Astrocyte (in vitro differentiated cells and primary cell): ENCODE data around the gene NUP98.

Experiments
- EZH2 ChIP-seq: IDR thresholded peaks from 2 replicates; pipeline ENCODE4 v1.6.1; 2012; ENCODE audit warnings: mild to moderate bottlenecking, low read length, inconsistent platforms; ENCODE audit not compliant: insufficient read depth
- TF ChIP-seq, protein P1 (sequence below): IDR thresholded peaks from 2 replicates; pipeline ENCODE4 v1.5.1; 2011; ENCODE audit warnings: low read depth, mild to moderate bottlenecking, inconsistent platforms, low read length, moderate library complexity; ENCODE audit not compliant: insufficient read depth

- TF ChIP-seq, protein P1, sequence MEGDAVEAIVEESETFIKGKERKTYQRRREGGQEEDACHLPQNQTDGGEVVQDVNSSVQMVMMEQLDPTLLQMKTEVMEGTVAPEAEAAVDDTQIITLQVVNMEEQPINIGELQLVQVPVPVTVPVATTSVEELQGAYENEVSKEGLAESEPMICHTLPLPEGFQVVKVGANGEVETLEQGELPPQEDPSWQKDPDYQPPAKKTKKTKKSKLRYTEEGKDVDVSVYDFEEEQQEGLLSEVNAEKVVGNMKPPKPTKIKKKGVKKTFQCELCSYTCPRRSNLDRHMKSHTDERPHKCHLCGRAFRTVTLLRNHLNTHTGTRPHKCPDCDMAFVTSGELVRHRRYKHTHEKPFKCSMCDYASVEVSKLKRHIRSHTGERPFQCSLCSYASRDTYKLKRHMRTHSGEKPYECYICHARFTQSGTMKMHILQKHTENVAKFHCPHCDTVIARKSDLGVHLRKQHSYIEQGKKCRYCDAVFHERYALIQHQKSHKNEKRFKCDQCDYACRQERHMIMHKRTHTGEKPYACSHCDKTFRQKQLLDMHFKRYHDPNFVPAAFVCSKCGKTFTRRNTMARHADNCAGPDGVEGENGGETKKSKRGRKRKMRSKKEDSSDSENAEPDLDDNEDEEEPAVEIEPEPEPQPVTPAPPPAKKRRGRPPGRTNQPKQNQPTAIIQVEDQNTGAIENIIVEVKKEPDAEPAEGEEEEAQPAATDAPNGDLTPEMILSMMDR = no peak
- no peak for TF ChIP-seq EZH2
Measured at GRCh38 chr11:3830088-3830487, 32.7 kb upstream of the NUP98 start.
